H1 (cell line): Measurements from ENCODE around the gene CAMK2A. TPM values are rescaled to one million over a fixed set of nuclear protein-coding genes. Genes with fewer than 3 reads are reported as not detected.

ENCODE experiments used
- CTCF ChIA-PET: fragments of 300-600 bp; sonication (Branson Sonifier 250); formaldehyde crosslinking; loops from one replicate; lab custom pipeline; 2021; ENCODE audit not compliant: partially characterized antibody; lab: Charles Lee
- POLR2A ChIA-PET: fragments of 300-600 bp; sonication (Branson Sonifier 250); formaldehyde crosslinking; loops from one replicate; lab custom pipeline; 2021; ENCODE audit warnings: inconsistent platforms; ENCODE audit not compliant: partially characterized antibody; lab: Charles Lee
- DNase-seq, 2 experiments: peaks; one replicate each; pipeline versions ENCODE4 v3.0.0 to v3.0.0-alpha.2; 2010 to 2022; ENCODE audit warnings: low spot score in 2 of 2, low read depth in 1 of 2, mixed read lengths in 1 of 2
- FAIRE-seq: peaks from 2 replicates; lab custom pipeline; 2011; peaks lifted over from hg19 to GRCh38; lab: Jason Lieb, UNC
- H2AFZ ChIP-seq: 2 replicates; pipeline ENCODE4 v1.8.1; 2012; ENCODE audit warnings: low read length, inconsistent platforms
- H2AK5ac ChIP-seq: 2 replicates; pipeline ENCODE4 v1.6.1; 2013; ENCODE audit warnings: low read depth, low read length
- H2BK120ac ChIP-seq: replicated peaks from 2 replicates; pipeline ENCODE3; 2013; ENCODE audit warnings: low read depth, low read length, inconsistent platforms
- H2BK12ac ChIP-seq: 2 replicates; pipeline ENCODE4 v1.6.1; 2013; ENCODE audit warnings: low read depth, low read length
- H2BK15ac ChIP-seq: 2 replicates; pipeline ENCODE4 v1.6.1; 2013; ENCODE audit warnings: low read length
- H2BK20ac ChIP-seq: 2 replicates; pipeline ENCODE4 v1.6.1; 2013; ENCODE audit warnings: low read length
- H2BK5ac ChIP-seq: 2 replicates; pipeline ENCODE4 v1.6.1; 2013; ENCODE audit warnings: low read depth, low read length
- H3K14ac ChIP-seq: 2 replicates; pipeline ENCODE4 v1.6.1; 2013; ENCODE audit warnings: inconsistent platforms; ENCODE audit not compliant: insufficient read length
- H3K18ac ChIP-seq: 2 replicates; pipeline ENCODE4 v1.6.1; 2013; ENCODE audit warnings: low read length; ENCODE audit errors: extremely low read depth
- H3K23ac ChIP-seq: 2 replicates; pipeline ENCODE4 v1.6.1; 2013; ENCODE audit warnings: inconsistent platforms; ENCODE audit not compliant: insufficient read length
- H3K23me2 ChIP-seq: 2 replicates; pipeline ENCODE4 v1.6.1; 2013; ENCODE audit warnings: low read depth, low read length
- H3K27ac ChIP-seq: 2 replicates; pipeline ENCODE4 v1.6.1; 2011; ENCODE audit warnings: low read depth, low read length, inconsistent platforms
- H3K27me3 ChIP-seq, 4 experiments: replicated peaks in 1 of 4; 1 replicate in 1 of 4; 2 replicates in 3 of 4; pipeline versions ENCODE4 v1.6.1 to v1.8.1; 2011 to 2013; ENCODE audit warnings: low read length in 3 of 4, mild to moderate bottlenecking in 3 of 4, inconsistent platforms in 2 of 4, mixed read lengths in 2 of 4, moderate library complexity in 1 of 4; ENCODE audit not compliant: control insufficient read depth in 3 of 4, insufficient read depth in 3 of 4; ENCODE audit errors: extremely low read depth in 1 of 4
- H3K36me3 ChIP-seq, 4 experiments: 2 replicates each; pipeline versions ENCODE4 v1.6.1 to v1.8.1; 2011 to 2013; ENCODE audit warnings: mild to moderate bottlenecking in 4 of 4, low read length in 3 of 4, moderate library complexity in 2 of 4, control low read depth in 1 of 4, inconsistent platforms in 1 of 4; ENCODE audit not compliant: insufficient read depth in 4 of 4, control insufficient read depth in 2 of 4
- H3K4ac ChIP-seq: replicated peaks from 2 replicates; pipeline ENCODE3; 2013; ENCODE audit warnings: low read length, low read depth, mixed read lengths, inconsistent platforms; ENCODE audit not compliant: insufficient read length
- H3K4me1 ChIP-seq, 4 experiments: replicated peaks in 1 of 4; 1 replicate in 1 of 4; 2 replicates in 3 of 4; pipeline versions ENCODE4 v1.6.1 to v1.8.1; 2011 to 2013; ENCODE audit warnings: low read length in 3 of 4, inconsistent platforms in 2 of 4, mixed read lengths in 1 of 4; ENCODE audit not compliant: insufficient read depth in 4 of 4, control insufficient read depth in 3 of 4
- H3K4me2 ChIP-seq, 2 experiments: 2 replicates each; pipeline versions ENCODE4 v1.6.1 to v1.8.1; 2011 to 2013; ENCODE audit warnings: low read depth in 2 of 2, low read length in 2 of 2, control low read depth in 1 of 2, inconsistent platforms in 1 of 2, mild to moderate bottlenecking in 1 of 2; ENCODE audit not compliant: insufficient read depth in 1 of 2
- H3K4me3 ChIP-seq, 4 experiments: fragments of 200-600, 300-600 bp in 1 of 4; sonication (generic), shearing (Covaris generic), sonication (Bioruptor Twin) in 1 of 4; 2 replicates each; pipeline versions ENCODE4 v1.5.1 to v1.8.1; 2011 to 2016; ENCODE audit warnings: low read length in 4 of 4, low read depth in 3 of 4, control low read depth in 2 of 4, inconsistent platforms in 2 of 4, mild to moderate bottlenecking in 2 of 4, mixed read lengths in 1 of 4, moderate library complexity in 1 of 4; ENCODE audit not compliant: insufficient read depth in 2 of 4; ENCODE audit errors: extremely low read depth in 1 of 4
- H3K56ac ChIP-seq: replicated peaks from 2 replicates; pipeline ENCODE3; 2013; ENCODE audit warnings: low read depth, mild to moderate bottlenecking, mixed read lengths, low read length, inconsistent platforms; ENCODE audit not compliant: insufficient read length
- H3K79me1 ChIP-seq: 2 replicates; pipeline ENCODE4 v1.6.1; 2013; ENCODE audit warnings: low read depth, low read length, control low read depth
- H3K79me2 ChIP-seq, 2 experiments: 2 replicates each; pipeline versions ENCODE4 v1.6.1 to v1.8.1; 2012 to 2013; ENCODE audit warnings: low read length in 2 of 2, mild to moderate bottlenecking in 2 of 2, inconsistent platforms in 1 of 2; ENCODE audit not compliant: insufficient read depth in 2 of 2, control insufficient read depth in 1 of 2
- H3K9ac ChIP-seq, 4 experiments: replicated peaks in 1 of 4; 1 replicate in 1 of 4; 2 replicates in 3 of 4; pipeline versions ENCODE4 v1.6.1 to v1.8.1; 2011 to 2013; ENCODE audit warnings: low read depth in 3 of 4, low read length in 3 of 4, control low read depth in 2 of 4, mild to moderate bottlenecking in 2 of 4, moderate library complexity in 2 of 4, inconsistent platforms in 1 of 4; ENCODE audit errors: extremely low read depth in 1 of 4
- H3K9me3 ChIP-seq, 2 experiments: 2 replicates each; pipeline versions ENCODE4 v1.6.1 to v1.8.1; 2012 to 2013; ENCODE audit warnings: mild to moderate bottlenecking in 2 of 2, moderate library complexity in 2 of 2, control low read depth in 1 of 2, inconsistent platforms in 1 of 2, low read depth in 1 of 2, low read length in 1 of 2, mixed read lengths in 1 of 2; ENCODE audit not compliant: insufficient read depth in 2 of 2
- H4K20me1 ChIP-seq, 2 experiments: replicated peaks in 1 of 2; 2 replicates each; pipeline versions ENCODE3 to v1.8.1; 2011 to 2013; ENCODE audit warnings: inconsistent platforms in 2 of 2, low read length in 2 of 2, mild to moderate bottlenecking in 1 of 2; ENCODE audit not compliant: insufficient read depth in 2 of 2, control insufficient read depth in 1 of 2
- H4K5ac ChIP-seq: 2 replicates; pipeline ENCODE4 v1.6.1; 2013; ENCODE audit warnings: low read length, low read depth, mixed read lengths, inconsistent platforms; ENCODE audit not compliant: insufficient read length
- H4K8ac ChIP-seq: 2 replicates; pipeline ENCODE4 v1.8.0; 2013; ENCODE audit warnings: mild to moderate bottlenecking, moderate library complexity, low read length, inconsistent platforms; ENCODE audit not compliant: insufficient read depth; ENCODE audit errors: extremely low read depth
- H4K91ac ChIP-seq: replicated peaks from 2 replicates; pipeline ENCODE3; 2013; ENCODE audit warnings: low read length, mixed read lengths, inconsistent platforms; ENCODE audit not compliant: insufficient read length
- CBX5 ChIP-seq: fragments of 300-800, 300-1000 bp; sonication (generic); IDR thresholded peaks from 2 replicates; pipeline ENCODE4 v1.7.1; 2016; ENCODE audit warnings: antibody characterized with exemption, low read length, low read depth
- MAFK ChIP-seq: IDR thresholded peaks from 2 replicates; pipeline ENCODE4 v1.6.1; 2012; ENCODE audit warnings: low read depth, mild to moderate bottlenecking, improper control_type of control experiment, low read length
- WGBS, 2 experiments: shearing (Covaris generic) in 1 of 2; methylation state at CpG; one replicate each; pipeline versions ENCODE4 v1.1.6 to v1.1.7; 2013 to 2015; ENCODE audit warnings: low lambda C conversion rate in 2 of 2, mixed read lengths in 2 of 2, inconsistent platforms in 1 of 2, low coverage in 1 of 2, missing lambda C conversion rate in 1 of 2; ENCODE audit not compliant: insufficient replicate concordance in 2 of 2, insufficient coverage in 1 of 2, insufficient read length in 1 of 2; ENCODE audit errors: extremely low coverage in 1 of 2, missing lambda C conversion rate in 1 of 2; 5-methylcytosine and 5-hydroxymethylcytosine counted together
- polyA plus RNA-seq, 7 experiments: library from polyadenylated mRNA; depleted of rRNA in 3 of 7; stranded (reverse) in 5 of 7; unstranded in 2 of 7; fragments of >200 nt in 5 of 7; fragments of 200-250 nt in 2 of 7; gene quantifications; 1 replicate in 5 of 7; 2 replicates in 1 of 7; 4 replicates in 1 of 7; pipeline versions ENCODE4 v1.2.1 to v1.2.3, GENCODE V29; 2011 to 2013; ENCODE audit warnings: missing spikeins in 2 of 7, mixed read lengths in 2 of 7
- total RNA-seq: library from RNA; stranded (reverse); fragmentation: NEBNext Ultra II Directional; extraction: Animal tissue kit (Norgen Biotek cat#: 25700); gene quantifications from 2 replicates; pipeline ENCODE4 v1.2.1, GENCODE V29; 2021

Gene CAMK2A
- total and polyA plus RNA-seq, 2 of the 8 experiments (the other 6 are each of a cell fraction or from before 2014, with no cell fraction given) = 0.20 to 0.28 TPM

DNA sequence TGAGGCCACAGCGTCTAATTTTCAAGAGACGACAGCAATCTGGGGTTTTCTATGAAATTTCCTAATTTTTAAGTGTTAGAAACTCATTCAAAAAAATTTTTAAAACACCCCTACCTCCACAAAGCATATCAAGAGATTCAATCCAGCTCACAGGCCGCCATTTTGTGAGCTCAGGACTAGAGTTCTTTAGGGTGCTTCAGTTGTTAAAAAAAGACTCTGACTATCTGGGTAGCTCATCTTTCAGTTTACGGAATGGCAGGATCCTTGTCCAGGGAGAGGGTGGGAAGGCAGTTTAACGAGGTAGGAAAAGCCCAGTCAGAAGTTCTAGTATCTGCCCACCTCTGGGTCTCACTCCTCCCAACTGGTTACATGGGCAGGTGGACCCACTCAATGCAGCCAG, 43.1 kb downstream of the CAMK2A start:
- Histone ChIP-seq H3K23ac (no peak overlapping the region), H4K91ac (no peak overlapping the region), H3K14ac (no peak overlapping the region), H3K79me2 (no peaks in the 10 kb centered on the region), H2AK5ac (no peak overlapping the region), H2BK15ac (no peak overlapping the region), H3K36me3 (no peaks in the 10 kb centered on the region), H3K4me2 (no peak overlapping the region), H4K20me1 (no peaks in the 10 kb centered on the region), H3K4me1 (0 out of 7 replicates have a peak, but pooled peaks cover 0 to 2% (median 0%) of the 10 kb centered on the region in 4 experiments), H3K27ac (no peak overlapping the region), H4K8ac (no peak overlapping the region), H3K9ac (no peak overlapping the region), H3K4ac (no peak overlapping the region), H2AFZ (no peak overlapping the region), H3K18ac (no peak overlapping the region), H2BK120ac (no peak overlapping the region), H2BK12ac (no peak overlapping the region), H3K56ac (no peak overlapping the region), H2BK20ac (no peak overlapping the region), H2BK5ac (no peak overlapping the region), H3K4me3 (no peak overlapping the region), H4K5ac (no peak overlapping the region), H3K27me3 (no peaks in the 10 kb centered on the region), H3K9me3 (no peaks in the 10 kb centered on the region), H3K79me1 (no peaks in the 10 kb centered on the region), H3K23me2 (no peaks in the 10 kb centered on the region; the same call in 1 of the 2 replicates)
- TF ChIP-seq CBX5 = no peak
- no peak for TF ChIP-seq MAFK
- CTCF ChIA-PET = interaction anchor here (0.8 to 2.6 kb wide), 16 partner anchors 10 to 137 kb away, joined by 3 to 10 read pairs (median 4); no protein-coding TSS in a partner anchor
- FAIRE-seq (no peak), DNase-seq (no peak)
- POLR2A ChIA-PET = interaction anchor here (0.9 to 1.4 kb wide), 2 partner anchors 9 to 121 kb away, joined by 3 to 4 read pairs; no protein-coding TSS in a partner anchor
- WGBS, 2 experiments = 90% methylated on average over 5 of the region's 5 CpGs; no CpG with 5 or more reads in 1 of the 2 experiments
